HepG2 (cell line): ENCODE results near the gene TRAPPC12. TPM values are rescaled to one million over a fixed set of nuclear protein-coding genes. Genes with fewer than 3 reads are reported as not detected.

Experiments
- ATAC-seq: fragments of 200-7000 bp; cut with Tn5 transposase; 3 replicates; pipeline ENCODE4 v1.9.1; 2020; ENCODE audit warnings: mild to moderate bottlenecking, moderate library complexity
- BruUV-seq: library from RNA; stranded (reverse); fragments of 400-500 nt; replicated peaks from 2 replicates; lab custom pipeline; 2021; lab: Mats Ljungman, UMichigan
- CTCF ChIA-PET: fragments of 300-600 bp; formaldehyde crosslinking; extraction: SDS; loops from one replicate; lab custom pipeline; 2021; ENCODE audit warnings: low total read pairs, inconsistent platforms, low intra/inter-chr PET ratio; lab: Yijun Ruan, JAX
- POLR2A ChIA-PET: fragments of 350-600 bp; sonication (Branson Sonifier 250); formaldehyde crosslinking; loops from one replicate; lab custom pipeline; 2020; ENCODE audit warnings: antibody characterized with exemption, inconsistent platforms; lab: Yijun Ruan, JAX
- DNase-seq: peaks from one replicate; pipeline ENCODE4 v3.0.0-alpha.2; 2015; ENCODE audit warnings: low spot score
- FAIRE-seq: peaks from 3 replicates; lab custom pipeline; 2011; peaks lifted over from hg19 to GRCh38; lab: Jason Lieb, UNC
- H2AFZ ChIP-seq: one replicate; pipeline ENCODE4 v1.6.1; 2011; ENCODE audit warnings: low read length, inconsistent platforms
- H3K27ac ChIP-seq: fragments of 300-600 bp; 3 replicates; pipeline ENCODE4 v1.8.0; 2011; ENCODE audit warnings: mixed run types, mild to moderate bottlenecking, mixed read lengths, low read length, inconsistent platforms; ENCODE audit not compliant: insufficient read depth; ENCODE audit errors: extremely low read length
- H3K27me3 ChIP-seq, 2 experiments: fragments of 200-600 bp in 1 of 2; 2 replicates in 1 of 2; 3 replicates in 1 of 2; pipeline versions ENCODE4 v1.6.0 to v1.8.0; 2011; ENCODE audit warnings: low read length in 2 of 2, mild to moderate bottlenecking in 2 of 2, moderate library complexity in 2 of 2, inconsistent platforms in 1 of 2; ENCODE audit not compliant: insufficient read depth in 2 of 2, control insufficient read depth in 1 of 2
- H3K36me3 ChIP-seq, 2 experiments: fragments of 200-600 bp in 1 of 2; replicated peaks in 1 of 2; 2 replicates in 1 of 2; 3 replicates in 1 of 2; pipeline versions ENCODE4 v1.5.1 to v1.8.0; 2011; ENCODE audit warnings: low read length in 2 of 2, inconsistent platforms in 1 of 2; ENCODE audit not compliant: insufficient read depth in 2 of 2, control insufficient read depth in 1 of 2
- H3K4me1 ChIP-seq: 2 replicates; pipeline ENCODE4 v1.5.1; 2012; ENCODE audit warnings: low read length, inconsistent platforms; ENCODE audit not compliant: insufficient read depth
- H3K4me2 ChIP-seq: 2 replicates; pipeline ENCODE4 v1.6.0; 2011; ENCODE audit warnings: low read depth, low read length, inconsistent platforms
- H3K4me3 ChIP-seq, 3 experiments: fragments of 200-600 bp in 1 of 3; sonication (generic), shearing (Covaris generic) in 1 of 3; replicated peaks in 1 of 3; 2 replicates each; pipeline ENCODE4 v1.5.1; 2011 to 2016; ENCODE audit warnings: low read length in 3 of 3, inconsistent platforms in 2 of 3, low read depth in 2 of 3, mild to moderate bottlenecking in 2 of 3, control low read depth in 1 of 3, mixed read lengths in 1 of 3; ENCODE audit not compliant: insufficient read depth in 1 of 3
- H3K79me2 ChIP-seq: one replicate; pipeline ENCODE4 v1.6.1; 2011; ENCODE audit warnings: low read length, inconsistent platforms; ENCODE audit not compliant: insufficient read depth
- H3K9ac ChIP-seq: 2 replicates; pipeline ENCODE4 v1.6.0; 2011; ENCODE audit warnings: mild to moderate bottlenecking, low read depth, low read length, inconsistent platforms; ENCODE audit not compliant: insufficient read depth
- H3K9me3 ChIP-seq: 2 replicates; pipeline ENCODE4 v1.5.1; 2012; ENCODE audit warnings: mild to moderate bottlenecking, low read length
- H4K20me1 ChIP-seq: 2 replicates; pipeline ENCODE4 v1.6.0; 2011; ENCODE audit warnings: inconsistent platforms, mild to moderate bottlenecking, low read length, moderate library complexity; ENCODE audit not compliant: insufficient read depth
- POLR2A ChIP-seq, 2 experiments: IDR thresholded peaks; 2 replicates each; pipeline ENCODE4 v1.6.1; 2011; ENCODE audit warnings: low read depth in 2 of 2, low read length in 2 of 2, mild to moderate bottlenecking in 1 of 2, moderate library complexity in 1 of 2; ENCODE audit not compliant: insufficient read depth in 1 of 2
- RAD21 ChIP-seq: fragments of 450-650 bp; formaldehyde crosslinking; IDR thresholded peaks from 2 replicates; pipeline ENCODE4 v1.5.0; 2020; ENCODE audit warnings: mild to moderate bottlenecking
- RARG ChIP-seq: sonication (generic); formaldehyde crosslinking; IDR thresholded peaks from 2 replicates; pipeline ENCODE4 v1.4.0; 2020; ENCODE audit warnings: low read depth, mild to moderate bottlenecking, missing genetic modification reagents
- RELA ChIP-seq: sonication (generic); formaldehyde crosslinking; IDR thresholded peaks from 2 replicates; pipeline ENCODE4 v1.4.0; 2020; ENCODE audit warnings: missing genetic modification reagents
- SP4 ChIP-seq: sonication (generic); formaldehyde crosslinking; IDR thresholded peaks from 2 replicates; pipeline ENCODE4 v1.8.1; 2023; ENCODE audit warnings: mild to moderate bottlenecking, missing genetic modification reagents
- SRY ChIP-seq: sonication (generic); formaldehyde crosslinking; IDR thresholded peaks from 2 replicates; pipeline ENCODE4 v1.8.0; 2022; ENCODE audit warnings: mild to moderate bottlenecking, missing genetic modification reagents
- STAG1 ChIP-seq: sonication (generic); formaldehyde crosslinking; IDR thresholded peaks from 2 replicates; pipeline ENCODE4 v1.4.0; 2020; ENCODE audit warnings: missing genetic modification reagents
- ZNF337 ChIP-seq: sonication (generic); formaldehyde crosslinking; IDR thresholded peaks from 2 replicates; pipeline ENCODE4 v1.5.1; 2020; ENCODE audit warnings: missing genetic modification reagents, low read depth, mild to moderate bottlenecking, borderline replicate concordance
- ZSCAN25 ChIP-seq: sonication (generic); formaldehyde crosslinking; IDR thresholded peaks from 2 replicates; pipeline ENCODE4 v1.8.0; 2022; ENCODE audit warnings: mild to moderate bottlenecking, missing genetic modification reagents
- WGBS: methylation state at CpG from one replicate; pipeline ENCODE4 v1.1.6; 2017; ENCODE audit warnings: low lambda C conversion rate; 5-methylcytosine and 5-hydroxymethylcytosine counted together
- in situ Hi-C: cut with HindIII; loops from 2 replicates; pipeline ENCODE4 v1.10.0; 2017; ENCODE audit warnings: low pct_unique_long_range_greater_than_20kb; ENCODE audit not compliant: extremely low pct_ligation_motif_present
- intact Hi-C: fragments of 100-400 bp; cut with micrococcal nuclease; formaldehyde crosslinking; loops from one replicate; pipeline ENCODE4 v1.10.0; 2022; ENCODE audit not compliant: unreplicated experiment
- polyA plus RNA-seq, 8 experiments: library from polyadenylated mRNA; depleted of rRNA in 3 of 8; stranded (reverse) in 7 of 8; unstranded in 1 of 8; fragments of >200 nt; fragmentation: Illumina TruSeq in 4 of 8; extraction: Trizol in 4 of 8; gene quantifications; 2 replicates each; pipeline versions ENCODE4 v1.2.1 to v1.2.3, GENCODE V29; 2011 to 2016; ENCODE audit warnings: low read depth in 4 of 8, missing spikeins in 1 of 8, mixed read lengths in 1 of 8; ENCODE audit not compliant: insufficient read depth in 1 of 8
- total RNA-seq, 5 experiments: library from RNA; depleted of rRNA; stranded (reverse); fragments of >200 nt; fragmentation: Illumina TruSeq; extraction: Trizol; gene quantifications; 2 replicates each; pipeline ENCODE4 v1.2.3, GENCODE V29; 2016; ENCODE audit warnings: low read depth in 1 of 5
- TF ChIP-seq, protein P1 (sequence below): sonication (generic); formaldehyde crosslinking; IDR thresholded peaks from 2 replicates; pipeline ENCODE4 v1.4.0; 2020; ENCODE audit warnings: missing genetic modification reagents, mild to moderate bottlenecking, borderline replicate concordance
- TF ChIP-seq, protein P2 (sequence below): sonication (generic); formaldehyde crosslinking; IDR thresholded peaks from 2 replicates; pipeline ENCODE4 v1.4.0; 2020; ENCODE audit warnings: mild to moderate bottlenecking, missing genetic modification reagents
- TF ChIP-seq, protein P3 (sequence below): sonication (generic); formaldehyde crosslinking; IDR thresholded peaks from 2 replicates; pipeline ENCODE4 v1.4.0; 2020; ENCODE audit warnings: missing genetic modification reagents
- TF ChIP-seq, protein P4 (sequence below): sonication (generic); formaldehyde crosslinking; IDR thresholded peaks from 2 replicates; pipeline ENCODE4 v1.5.1; 2020; ENCODE audit warnings: mild to moderate bottlenecking, moderate library complexity, missing genetic modification reagents
- TF ChIP-seq, protein P5 (sequence below): sonication (generic); formaldehyde crosslinking; IDR thresholded peaks from 2 replicates; pipeline ENCODE4 v1.5.0; 2020; ENCODE audit warnings: mild to moderate bottlenecking, missing genetic modification reagents, moderate library complexity

The TRAPPC12 gene
- total and polyA plus RNA-seq, 2 of the 13 experiments (the other 11 are each of a cell fraction or from before 2014, with no cell fraction given) = 46.4 to 97.7 TPM

DNA sequence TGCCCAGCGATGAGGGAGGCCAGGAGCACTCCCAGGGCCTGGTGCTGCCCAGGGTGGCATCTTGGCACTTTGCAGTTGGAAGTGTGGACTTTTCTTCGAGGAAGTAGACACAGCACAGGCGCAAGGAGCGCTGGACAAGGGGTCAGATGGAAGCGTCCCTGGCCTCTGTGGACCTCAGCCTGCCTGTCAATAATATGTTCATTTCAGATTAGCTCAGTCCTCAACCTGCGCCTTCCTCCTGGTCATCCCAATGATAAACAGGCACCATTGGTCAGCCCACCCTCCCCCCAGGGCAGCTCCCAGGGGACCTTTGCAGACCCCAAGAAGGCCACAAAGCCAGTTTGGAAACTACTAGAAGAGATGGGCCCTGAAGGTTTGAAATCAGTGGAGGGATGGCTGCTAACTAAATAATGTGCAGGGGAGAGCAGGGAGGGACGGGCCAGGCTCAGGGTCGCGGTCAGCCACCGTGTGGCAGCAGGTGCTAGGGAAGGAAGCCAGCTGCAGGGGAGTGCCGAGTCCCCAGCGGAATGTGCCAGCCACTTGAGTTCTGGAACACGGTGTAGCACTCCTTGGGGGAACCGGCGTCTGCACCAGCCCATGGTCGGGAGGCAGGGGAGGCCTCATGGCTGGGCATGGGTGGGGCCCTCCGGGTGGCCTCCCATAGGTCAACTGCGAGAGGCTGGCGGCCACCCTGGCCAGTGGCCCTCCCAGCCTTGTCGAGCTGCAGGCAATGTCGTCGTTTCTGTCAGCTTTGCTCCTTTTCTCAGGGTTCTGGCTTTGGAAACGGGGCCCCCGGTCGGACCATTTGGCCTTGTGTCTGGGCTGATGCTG, 79.9 kb downstream of the TRAPPC12 start:
- DNase-seq (no peak), FAIRE-seq (no peak), ATAC-seq (peak; percentile 51)
- WGBS = 92% methylated on average over 18 of the region's 25 CpGs
- in situ Hi-C loops (no loop called here), intact Hi-C loops (no loop called here)
- H3K4me3 ChIP-seq = no peak overlapping the region
- no peaks in the 10 kb centered on the region for H4K20me1 ChIP-seq
- no TSS peak for BruUV-seq
- no peaks in the 10 kb centered on the region for H3K79me2 ChIP-seq
- no peaks in the 10 kb centered on the region for H3K27me3 ChIP-seq
- H2AFZ ChIP-seq = no peak overlapping the region
- no peak overlapping the region for H3K4me2 ChIP-seq
- peaks cover 26% of the 10 kb centered on the region for H3K4me1 ChIP-seq
- no peak overlapping the region for H3K27ac ChIP-seq
- peaks cover 9 to 32% of the 10 kb centered on the region in 2 experiments for H3K36me3 ChIP-seq
- no peak overlapping the region for H3K9ac ChIP-seq
- no peaks in the 10 kb centered on the region for H3K9me3 ChIP-seq
- CTCF ChIA-PET = no interaction called here
- POLR2A ChIA-PET = interaction anchor here (1.5 to 1.6 kb wide), 2 partner anchors 26 to 99 kb away, joined by 3 to 5 read pairs; partner anchors contain the start of gene RNASEH1
- TF ChIP-seq POLR2A (IDR thresholded peaks at IDR 0.05; ENCODE audit: insufficient read depth in 1 of 2, low read depth in 2 of 2, low read length in 2 of 2) (no peak), RAD21 (CRISPR knock-in tag) (peak; percentile 25; the same call in 1 of the 2 replicates), STAG1 (CRISPR knock-in tag) (peak; percentile 67), ZNF337 (no peak), SRY (no peak), RARG (no peak), SP4 (CRISPR knock-in tag) (no peak), ZSCAN25 (peak; percentile 98), RELA (CRISPR knock-in tag) (no peak)
- TF ChIP-seq, protein P1, sequence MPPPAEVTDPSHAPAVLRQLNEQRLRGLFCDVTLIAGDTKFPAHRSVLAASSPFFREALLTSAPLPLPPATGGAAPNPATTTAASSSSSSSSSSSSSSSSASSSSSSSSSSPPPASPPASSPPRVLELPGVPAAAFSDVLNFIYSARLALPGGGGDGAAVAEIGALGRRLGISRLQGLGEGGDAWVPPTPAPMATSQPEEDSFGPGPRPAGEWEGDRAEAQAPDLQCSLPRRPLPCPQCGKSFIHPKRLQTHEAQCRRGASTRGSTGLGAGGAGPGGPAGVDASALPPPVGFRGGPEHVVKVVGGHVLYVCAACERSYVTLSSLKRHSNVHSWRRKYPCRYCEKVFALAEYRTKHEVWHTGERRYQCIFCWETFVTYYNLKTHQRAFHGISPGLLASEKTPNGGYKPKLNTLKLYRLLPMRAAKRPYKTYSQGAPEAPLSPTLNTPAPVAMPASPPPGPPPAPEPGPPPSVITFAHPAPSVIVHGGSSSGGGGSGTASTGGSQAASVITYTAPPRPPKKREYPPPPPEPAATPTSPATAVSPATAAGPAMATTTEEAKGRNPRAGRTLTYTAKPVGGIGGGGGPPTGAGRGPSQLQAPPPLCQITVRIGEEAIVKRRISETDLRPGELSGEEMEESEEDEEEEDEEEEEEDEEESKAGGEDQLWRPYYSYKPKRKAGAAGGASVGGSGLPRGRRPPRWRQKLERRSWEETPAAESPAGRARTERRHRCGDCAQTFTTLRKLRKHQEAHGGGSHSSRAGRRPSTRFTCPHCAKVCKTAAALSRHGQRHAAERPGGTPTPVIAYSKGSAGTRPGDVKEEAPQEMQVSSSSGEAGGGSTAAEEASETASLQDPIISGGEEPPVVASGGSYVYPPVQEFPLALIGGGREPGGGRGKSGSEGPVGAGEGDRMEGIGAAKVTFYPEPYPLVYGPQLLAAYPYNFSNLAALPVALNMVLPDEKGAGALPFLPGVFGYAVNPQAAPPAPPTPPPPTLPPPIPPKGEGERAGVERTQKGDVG (CRISPR knock-in tag) = 0 out of 2 replicates have a peak, but pooled peaks have one; percentile 53
- TF ChIP-seq, protein P2, sequence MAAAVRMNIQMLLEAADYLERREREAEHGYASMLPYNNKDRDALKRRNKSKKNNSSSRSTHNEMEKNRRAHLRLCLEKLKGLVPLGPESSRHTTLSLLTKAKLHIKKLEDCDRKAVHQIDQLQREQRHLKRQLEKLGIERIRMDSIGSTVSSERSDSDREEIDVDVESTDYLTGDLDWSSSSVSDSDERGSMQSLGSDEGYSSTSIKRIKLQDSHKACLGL (CRISPR knock-in tag) = 0 out of 2 replicates have a peak, but pooled peaks have one; percentile 33
- TF ChIP-seq, protein P3, sequence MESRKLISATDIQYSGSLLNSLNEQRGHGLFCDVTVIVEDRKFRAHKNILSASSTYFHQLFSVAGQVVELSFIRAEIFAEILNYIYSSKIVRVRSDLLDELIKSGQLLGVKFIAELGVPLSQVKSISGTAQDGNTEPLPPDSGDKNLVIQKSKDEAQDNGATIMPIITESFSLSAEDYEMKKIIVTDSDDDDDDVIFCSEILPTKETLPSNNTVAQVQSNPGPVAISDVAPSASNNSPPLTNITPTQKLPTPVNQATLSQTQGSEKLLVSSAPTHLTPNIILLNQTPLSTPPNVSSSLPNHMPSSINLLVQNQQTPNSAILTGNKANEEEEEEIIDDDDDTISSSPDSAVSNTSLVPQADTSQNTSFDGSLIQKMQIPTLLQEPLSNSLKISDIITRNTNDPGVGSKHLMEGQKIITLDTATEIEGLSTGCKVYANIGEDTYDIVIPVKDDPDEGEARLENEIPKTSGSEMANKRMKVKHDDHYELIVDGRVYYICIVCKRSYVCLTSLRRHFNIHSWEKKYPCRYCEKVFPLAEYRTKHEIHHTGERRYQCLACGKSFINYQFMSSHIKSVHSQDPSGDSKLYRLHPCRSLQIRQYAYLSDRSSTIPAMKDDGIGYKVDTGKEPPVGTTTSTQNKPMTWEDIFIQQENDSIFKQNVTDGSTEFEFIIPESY (CRISPR knock-in tag) = peak; percentile 84
- TF ChIP-seq, protein P4, sequence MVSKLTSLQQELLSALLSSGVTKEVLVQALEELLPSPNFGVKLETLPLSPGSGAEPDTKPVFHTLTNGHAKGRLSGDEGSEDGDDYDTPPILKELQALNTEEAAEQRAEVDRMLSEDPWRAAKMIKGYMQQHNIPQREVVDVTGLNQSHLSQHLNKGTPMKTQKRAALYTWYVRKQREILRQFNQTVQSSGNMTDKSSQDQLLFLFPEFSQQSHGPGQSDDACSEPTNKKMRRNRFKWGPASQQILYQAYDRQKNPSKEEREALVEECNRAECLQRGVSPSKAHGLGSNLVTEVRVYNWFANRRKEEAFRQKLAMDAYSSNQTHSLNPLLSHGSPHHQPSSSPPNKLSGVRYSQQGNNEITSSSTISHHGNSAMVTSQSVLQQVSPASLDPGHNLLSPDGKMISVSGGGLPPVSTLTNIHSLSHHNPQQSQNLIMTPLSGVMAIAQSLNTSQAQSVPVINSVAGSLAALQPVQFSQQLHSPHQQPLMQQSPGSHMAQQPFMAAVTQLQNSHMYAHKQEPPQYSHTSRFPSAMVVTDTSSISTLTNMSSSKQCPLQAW (CRISPR knock-in tag) = 0 out of 2 replicates have a peak, but pooled peaks have one; percentile 20
- TF ChIP-seq, protein P5, sequence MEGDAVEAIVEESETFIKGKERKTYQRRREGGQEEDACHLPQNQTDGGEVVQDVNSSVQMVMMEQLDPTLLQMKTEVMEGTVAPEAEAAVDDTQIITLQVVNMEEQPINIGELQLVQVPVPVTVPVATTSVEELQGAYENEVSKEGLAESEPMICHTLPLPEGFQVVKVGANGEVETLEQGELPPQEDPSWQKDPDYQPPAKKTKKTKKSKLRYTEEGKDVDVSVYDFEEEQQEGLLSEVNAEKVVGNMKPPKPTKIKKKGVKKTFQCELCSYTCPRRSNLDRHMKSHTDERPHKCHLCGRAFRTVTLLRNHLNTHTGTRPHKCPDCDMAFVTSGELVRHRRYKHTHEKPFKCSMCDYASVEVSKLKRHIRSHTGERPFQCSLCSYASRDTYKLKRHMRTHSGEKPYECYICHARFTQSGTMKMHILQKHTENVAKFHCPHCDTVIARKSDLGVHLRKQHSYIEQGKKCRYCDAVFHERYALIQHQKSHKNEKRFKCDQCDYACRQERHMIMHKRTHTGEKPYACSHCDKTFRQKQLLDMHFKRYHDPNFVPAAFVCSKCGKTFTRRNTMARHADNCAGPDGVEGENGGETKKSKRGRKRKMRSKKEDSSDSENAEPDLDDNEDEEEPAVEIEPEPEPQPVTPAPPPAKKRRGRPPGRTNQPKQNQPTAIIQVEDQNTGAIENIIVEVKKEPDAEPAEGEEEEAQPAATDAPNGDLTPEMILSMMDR (CRISPR knock-in tag) = peak; percentile 67
